NK-92 treated with Interleukin-12 subunit alpha and Interleukin-12 subunit beta, amount 100 ng/mL, for 24 hours (cell line): ENCODE measurements around the gene LY6G6F.

ENCODE experiments used
- DNase-seq: peaks from one replicate; lab custom pipeline; 2025; lab: John Stamatoyannopoulos, UW

The LY6G6F gene

DNA sequence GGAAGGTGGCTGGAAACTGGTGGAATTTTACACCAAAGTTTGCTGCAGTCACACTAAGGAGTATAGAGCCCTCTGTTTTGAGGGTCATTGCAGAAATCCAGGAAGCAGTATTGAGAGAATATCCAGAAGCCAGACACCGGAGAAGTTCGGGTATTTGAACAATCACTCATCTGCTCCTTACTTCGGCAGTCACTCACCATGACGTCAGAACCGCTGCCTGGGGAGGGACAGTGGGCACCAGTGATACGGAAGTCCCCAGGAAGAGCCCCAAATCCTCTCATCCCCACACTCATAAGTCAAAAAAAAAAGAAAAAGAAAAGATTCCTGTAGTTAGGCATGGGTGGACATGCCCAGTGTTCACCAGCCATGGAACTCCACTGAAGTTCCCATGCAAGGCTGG, 29.8 kb upstream of the LY6G6F start:
- no peak for DNase-seq

DNA sequence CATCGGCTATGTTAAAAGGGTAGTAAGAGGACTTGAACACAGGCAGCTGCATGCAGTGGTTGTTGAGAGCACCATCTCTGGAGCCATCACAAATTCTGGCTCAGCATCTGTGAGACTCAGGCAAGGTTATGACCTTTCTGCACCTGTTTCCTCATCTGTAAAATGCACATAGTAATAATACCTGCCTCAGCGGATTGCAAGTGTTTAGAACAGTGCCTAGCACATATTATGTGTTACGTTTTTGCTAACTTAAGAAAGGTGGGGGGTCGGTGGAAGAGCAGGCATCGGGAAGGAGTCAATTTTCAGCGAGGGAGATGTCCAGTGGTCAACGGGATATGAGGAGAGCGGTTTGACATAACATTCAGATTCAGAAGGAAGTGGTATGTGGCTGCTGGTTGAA, 28.7 kb upstream of the LY6G6F start:
- no peak for DNase-seq

DNA sequence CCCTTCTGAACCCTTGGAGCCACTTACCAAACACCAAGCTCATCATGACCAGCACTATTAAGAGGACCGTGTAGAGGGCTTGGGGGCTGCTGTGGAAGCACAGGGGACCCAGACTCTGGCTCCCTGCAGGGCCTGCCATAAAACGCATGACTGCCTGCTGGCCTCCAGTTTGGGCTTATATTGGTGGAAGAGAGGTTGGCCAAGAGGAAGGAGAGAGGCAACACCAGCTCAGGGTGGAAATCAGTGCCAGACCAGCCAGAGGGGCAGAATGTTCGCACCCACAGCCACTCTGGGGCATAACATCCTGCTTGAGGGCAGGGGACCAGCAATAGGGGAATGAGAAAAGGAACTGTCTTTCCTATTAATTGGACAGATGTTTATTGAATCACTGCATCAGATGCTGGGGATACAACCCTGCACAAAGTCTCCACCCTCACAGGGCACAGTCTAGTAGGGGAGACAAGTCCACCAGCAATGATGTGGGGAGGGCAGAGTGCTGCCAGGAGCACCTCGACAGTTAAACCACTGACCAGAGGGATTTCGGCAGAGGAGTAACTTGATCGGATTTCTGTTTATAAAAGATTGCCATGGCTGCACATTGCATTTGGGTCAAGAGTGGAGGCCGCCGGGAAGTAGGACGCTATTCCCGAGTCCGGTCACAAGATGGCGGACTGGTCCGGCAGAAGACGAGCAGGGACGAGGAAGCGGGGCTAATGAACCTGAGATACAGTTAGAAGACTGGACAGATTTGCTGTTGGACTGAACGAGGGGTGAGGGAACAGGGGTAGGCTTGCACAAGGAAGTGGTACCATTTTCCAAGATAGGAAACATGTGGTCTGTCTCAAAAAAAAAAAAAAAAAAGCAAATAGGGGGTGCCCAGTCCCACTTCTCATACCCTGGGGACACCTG, 26.2 kb upstream of the LY6G6F start, which contains the start of gene LY6G5C:
TSS of gene LY6G5C (minus strand) at position 842 of the 909 bp plus-strand sequence. CDS start at position 148, 694 bp downstream.
- no peak for DNase-seq

DNA sequence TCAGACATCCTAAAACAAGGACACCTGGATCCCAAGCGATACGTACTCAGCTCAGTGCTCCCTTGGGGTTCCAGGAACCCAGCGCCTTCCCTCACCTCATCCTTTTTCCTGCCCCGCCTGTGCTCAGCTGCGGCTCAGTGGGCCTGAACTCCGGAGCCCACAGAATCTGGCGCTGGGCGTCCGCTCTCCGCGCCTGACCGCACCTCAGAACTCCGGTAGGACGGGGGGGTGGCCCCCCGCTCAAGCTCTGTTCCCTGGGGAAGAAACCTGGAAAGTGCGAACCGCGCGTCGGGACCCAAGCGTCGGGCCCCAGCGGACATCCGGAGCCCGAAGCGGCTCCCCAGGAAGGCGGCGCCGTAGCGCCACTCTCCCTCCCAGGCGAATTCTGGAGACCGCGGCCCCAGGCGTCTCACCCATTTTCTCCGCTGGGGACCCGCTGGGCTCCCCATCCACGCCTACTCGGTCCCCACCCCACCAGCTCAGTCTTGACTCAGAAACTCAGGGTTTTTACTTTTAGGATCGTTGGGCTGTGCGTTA, 25.5 kb upstream of the LY6G6F start:
- no peak for DNase-seq

DNA sequence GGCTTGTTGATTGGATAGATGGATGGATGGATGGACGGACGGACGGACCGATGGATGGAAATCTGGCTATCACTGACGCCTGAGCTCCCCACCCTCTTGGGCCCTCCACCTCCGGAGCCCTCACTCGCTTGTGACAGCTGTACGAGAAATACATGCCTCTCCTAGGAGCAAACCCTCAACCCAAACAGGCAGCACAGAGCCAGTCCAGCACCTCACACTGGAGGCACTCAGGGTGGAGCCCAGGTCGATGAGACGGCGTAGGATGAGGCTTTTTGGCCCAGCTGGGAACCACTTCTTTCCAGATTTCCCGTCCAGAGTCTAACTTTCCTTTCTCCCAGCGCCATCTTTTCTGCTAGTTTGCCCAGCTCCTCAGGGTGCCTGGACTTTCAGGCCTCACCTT, 23.1 kb upstream of the LY6G6F start:
- no peak for DNase-seq

DNA sequence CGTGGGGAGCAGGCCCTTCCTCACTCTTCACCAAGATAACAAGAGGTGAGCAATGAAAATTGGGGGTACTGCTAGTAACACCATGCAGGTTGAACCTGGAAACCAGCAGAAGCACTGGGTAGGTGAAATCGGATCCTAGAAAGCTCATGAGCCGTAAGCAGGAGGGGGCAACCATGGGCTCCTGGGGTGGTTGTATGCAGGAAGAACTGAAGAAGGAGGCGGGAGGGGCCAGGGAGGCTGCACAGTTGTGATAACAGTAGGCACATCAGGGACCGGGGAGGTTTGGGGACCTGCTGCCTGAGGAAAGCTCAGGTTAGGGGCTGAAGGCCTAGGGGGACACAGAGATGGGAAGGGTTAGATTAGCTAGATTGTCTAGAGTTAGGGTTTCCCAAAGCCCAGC, 20.2 kb upstream of the LY6G6F start:
- no peak for DNase-seq

DNA sequence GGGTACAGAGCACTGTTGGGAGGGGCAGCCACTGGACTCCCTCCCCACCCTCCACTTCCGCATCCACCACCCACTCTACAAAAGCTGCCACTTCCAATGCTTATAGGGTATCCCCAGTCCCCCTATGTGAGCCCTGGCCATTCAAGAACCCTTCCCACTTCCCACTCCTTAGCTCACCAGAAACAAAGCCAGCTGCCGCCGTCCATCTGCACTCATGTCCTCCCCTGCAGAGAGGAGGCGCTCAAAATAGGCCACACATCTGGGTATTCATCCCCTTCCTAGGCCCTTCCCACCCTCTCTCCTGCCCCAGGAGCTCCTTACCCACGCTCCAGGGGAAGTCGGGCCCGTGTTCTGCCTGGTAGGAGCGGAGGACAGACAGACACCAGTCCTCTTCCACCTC, 19.3 kb upstream of the LY6G6F start:
- DNase-seq = no peak

DNA sequence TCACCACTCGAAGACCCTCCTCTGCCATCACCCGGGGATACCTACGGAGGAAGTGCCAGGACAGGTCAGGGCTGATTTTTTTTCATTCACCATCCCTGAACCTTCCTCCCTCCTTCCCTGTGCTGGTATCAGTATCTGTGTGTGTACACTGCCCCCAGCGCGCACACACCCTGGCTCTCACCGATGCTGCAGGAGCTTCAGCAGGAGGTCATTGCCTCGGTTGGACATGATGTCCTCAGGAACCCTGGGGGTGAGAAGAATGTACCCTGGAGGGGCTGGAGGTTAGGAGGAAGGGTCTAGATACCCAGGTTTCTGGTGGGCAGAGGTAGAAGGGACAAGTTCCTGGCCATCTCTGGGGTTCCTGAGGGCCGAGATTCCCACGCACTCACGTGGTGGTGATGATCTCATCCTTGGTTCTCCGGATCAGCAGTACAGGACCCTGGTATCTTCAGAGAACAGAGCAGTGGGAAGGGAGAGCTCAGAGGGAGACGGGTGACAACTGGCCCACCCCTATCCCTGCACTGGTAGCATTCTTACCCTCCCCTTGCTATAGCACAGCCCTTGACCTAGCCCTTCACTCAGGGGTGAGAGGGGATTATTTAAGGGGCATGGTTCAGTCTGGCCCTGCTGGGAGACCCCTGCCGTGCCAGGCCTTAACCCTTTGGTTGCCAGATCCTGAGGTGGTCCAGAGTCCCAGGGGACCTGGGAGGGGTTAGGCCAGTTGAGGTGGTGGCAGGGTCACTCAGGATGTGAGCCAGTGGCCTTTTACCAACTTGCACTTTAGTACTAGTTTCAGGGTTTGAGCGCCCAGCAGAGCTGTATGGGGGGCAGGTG, 18.6 kb upstream of the LY6G6F start:
- DNase-seq = no peak

DNA sequence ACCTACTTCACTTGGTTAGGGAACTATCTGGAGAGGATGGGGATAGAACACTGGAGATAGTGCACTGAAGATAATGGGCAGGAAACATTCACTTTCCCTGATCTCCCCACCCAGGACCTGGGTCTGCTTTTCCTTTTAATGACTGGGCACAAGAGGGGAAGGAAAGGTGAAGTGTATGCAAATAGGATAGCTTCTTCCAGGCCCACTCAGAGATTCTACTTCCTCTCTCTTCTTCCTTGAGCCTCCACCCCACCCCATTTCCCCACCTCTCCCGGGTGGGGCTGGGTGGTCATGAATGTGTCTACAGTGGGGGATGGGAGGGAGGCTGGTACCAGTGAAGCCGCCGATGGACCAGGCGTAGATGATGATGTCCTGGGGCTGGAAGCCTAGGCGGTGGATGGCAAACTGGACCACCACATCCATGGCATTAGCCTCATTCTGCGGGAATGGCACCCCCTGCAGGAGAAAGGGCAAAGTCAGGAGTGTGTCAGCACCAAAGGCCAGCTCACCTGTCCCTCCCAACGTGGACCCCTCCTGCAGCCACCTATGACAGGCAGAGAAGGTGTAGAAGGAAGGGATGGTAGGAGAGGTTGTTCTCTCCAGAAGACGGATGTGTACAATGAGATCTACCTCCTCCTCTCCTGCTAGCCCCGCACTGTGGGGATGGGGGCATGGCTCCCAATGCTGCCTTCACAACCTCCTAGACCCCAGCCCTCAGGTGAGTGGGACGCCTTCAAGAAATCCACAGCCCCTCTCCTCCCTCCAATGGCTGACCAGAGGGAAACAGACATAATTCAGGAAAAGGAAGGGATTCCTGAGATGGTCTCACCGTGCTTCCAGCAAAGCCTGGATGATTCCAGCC, 17.2 kb upstream of the LY6G6F start:
- no peak for DNase-seq

DNA sequence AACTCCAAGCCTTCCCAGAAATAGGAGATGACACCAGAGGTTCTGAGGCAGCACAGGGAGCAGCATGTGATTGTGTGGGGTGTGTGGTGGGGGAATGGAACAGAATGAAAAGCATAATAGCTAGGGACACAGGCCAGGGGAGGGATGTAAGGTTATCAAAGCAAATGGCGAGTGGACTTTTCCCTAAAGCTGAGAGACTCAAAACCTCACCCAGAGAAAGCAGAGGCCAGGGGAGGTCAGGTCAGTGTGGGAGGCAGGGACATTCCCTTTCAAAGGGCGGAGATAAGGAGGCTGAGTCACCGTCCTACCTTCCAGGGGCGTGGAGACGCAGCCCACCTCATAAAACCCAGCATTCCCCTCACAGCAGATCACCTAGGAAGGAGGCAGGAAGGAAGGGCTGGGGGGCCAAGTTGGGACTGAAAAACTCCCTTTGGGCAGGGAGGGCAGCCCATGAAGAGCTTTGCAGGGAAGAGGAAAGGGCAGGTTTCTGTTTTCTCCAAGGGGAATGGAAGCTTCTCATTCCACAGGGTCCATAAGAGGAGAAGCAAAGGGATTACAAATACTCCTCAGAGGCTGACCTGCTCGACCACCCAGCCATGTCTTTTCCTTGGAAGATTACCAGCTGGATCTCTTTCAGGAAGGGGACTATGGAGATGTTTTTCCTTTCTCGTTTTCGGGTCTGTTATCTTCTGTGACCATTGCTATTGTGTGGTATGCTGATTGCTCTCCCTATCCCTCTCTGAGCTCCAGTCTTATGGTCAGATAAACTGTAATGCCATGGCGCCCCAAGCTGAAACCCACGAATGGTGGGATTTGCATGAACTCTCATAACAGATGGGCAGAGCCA, 16.2 kb upstream of the LY6G6F start:
- no peak for DNase-seq

DNA sequence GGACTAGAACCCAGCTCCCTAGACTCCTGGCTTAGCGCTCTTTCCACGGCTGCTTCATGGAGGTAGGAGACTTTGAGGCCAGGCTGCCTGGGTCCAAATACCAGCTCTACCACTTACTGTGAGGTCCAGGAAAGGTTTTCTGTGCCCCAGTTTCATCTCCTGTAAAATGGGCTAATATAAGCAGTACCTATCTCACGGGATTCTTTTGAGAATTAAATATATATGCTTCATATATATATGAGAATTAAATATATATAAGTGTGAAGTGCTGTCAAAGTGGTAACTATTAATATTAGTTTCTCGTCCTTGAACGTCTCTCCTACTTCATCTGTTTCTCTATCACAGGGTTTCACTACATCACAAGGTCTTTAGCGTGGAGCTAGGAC, 15.6 kb upstream of the LY6G6F start:
- no peak for DNase-seq

DNA sequence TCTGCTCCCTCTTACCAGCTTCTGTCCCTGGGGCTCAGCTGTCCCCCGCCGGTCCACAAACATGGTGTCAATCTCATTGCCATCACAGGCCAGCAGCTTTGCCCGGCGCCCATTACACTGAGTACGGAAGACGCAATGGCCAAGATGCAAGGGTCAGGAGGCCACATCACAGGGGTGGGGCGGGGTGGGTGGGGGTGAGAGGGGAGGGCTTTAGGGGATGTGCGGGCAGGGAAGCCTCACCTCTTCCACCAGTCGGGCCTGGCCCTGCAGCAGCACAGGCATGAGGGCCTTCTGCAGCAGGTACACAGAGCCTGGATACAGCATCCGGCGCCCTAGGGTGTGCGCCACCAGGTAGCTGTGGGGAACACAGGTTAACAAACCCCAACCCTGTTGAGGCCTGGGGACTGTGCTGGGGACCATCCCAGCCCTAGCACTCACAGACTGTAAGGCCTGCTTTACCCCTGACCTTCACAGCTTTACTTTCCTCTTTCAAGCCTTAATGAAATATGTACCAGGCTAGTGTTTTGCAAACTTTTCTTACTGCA, 15.0 kb upstream of the LY6G6F start:
- DNase-seq = no peak

DNA sequence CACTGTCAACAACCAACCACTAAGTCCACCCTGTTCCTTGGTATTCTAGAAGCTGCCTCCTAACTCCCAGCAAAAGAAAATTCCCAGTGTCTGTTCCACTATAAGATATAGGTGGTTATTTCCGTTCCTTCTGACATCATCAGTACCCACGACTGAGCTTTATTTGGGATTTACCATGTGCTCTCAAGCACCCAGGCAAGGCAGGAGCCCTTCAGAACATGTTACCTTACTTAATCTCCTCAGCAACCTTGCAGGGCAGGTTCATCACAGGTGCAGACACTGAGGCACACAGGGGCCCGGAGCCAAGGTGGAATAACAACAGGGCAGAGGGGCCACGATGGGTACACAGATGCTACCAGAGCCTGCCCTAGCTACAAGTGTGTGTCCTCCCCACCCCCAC, 14.3 kb upstream of the LY6G6F start:
- no peak for DNase-seq

DNA sequence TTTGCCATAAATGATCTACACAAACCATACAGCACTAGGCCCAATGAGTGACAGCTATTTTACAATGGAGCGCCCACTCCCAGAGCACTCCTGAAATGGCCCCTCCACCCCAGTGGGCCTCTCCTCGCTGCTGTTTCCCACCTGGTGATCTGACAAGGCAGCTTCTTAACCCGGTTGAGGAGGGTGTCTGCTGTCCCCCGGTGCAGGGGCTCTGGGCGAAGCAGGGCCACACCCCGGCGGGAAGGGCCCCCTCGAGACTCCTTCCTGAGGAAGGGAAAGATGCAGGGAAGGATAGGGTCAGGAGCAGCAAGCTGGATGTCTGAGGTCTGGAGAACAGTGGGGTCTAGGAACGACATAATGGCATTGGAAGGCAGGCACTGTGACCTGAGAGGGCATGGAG, 13.8 kb upstream of the LY6G6F start:
- no peak for DNase-seq

DNA sequence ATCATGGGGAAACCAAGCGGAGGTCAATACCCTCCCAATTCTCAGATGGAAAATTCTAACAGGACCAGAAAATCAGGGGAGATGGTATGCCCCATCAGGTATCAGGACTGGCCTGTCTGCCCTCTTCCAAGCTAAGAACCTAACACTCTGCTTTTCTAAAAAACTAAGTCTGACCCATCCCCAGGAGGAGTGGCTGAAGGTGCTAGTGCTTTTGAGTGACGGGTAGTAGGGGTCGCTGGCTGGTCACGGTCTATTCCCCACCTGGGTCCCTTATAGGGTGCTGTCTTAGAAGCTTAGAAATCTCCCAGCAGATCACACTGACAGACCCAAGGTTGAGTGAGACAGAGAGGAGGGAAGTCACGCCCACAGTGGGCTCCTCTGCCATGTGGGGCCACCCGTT, 13.1 kb upstream of the LY6G6F start:
- DNase-seq = no peak

DNA sequence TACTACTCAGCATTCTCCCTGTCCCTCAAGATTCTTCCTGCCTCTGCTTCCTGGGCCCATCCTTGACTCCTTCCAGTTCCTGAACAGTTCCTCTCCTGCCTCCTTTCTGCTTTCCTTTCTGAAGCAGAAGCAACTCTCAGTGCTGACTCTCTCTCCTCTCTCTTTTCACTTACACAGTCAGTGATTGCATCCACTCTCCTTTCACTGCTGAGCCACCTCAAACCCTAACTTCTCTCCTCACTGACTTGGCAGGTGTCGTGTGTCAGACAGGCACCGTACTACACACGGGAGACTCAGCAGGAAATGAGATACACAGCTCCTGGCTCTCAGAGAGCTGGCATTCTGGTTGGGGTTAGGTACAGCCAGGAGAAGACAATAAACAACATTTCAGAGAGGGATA, 9.1 kb upstream of the LY6G6F start:
- DNase-seq = no peak

DNA sequence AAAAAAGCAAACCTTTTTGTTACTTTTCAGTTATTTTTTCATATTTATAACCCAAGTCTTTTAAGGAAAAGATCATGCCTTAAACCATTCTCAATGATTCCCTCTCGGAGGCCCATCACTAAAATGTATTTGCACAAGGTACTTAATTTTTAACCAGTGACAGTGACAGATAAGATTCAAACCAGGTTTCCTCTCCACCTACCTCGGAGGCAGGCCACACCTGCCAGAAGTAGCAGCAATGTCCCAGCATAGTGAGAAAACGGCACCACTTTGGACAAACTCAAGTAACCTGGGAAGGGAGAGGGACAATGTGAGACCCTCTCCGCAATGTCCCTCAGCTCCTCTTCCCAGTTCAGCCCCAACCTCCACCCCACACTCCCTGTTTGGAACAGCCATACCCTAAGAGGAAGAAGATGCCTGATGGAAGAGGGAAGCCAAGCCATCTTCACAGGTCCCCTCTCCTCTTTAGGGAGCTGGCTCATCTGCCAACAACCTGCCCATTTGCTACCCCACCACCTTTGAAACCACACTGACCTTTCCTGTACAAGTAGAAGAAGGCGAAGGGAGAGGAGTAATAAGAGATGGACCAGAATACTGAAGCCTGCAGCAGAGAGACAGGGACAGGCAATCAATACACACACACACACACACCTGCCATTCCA, 5.8 kb upstream of the LY6G6F start:
- DNase-seq = no peak

DNA sequence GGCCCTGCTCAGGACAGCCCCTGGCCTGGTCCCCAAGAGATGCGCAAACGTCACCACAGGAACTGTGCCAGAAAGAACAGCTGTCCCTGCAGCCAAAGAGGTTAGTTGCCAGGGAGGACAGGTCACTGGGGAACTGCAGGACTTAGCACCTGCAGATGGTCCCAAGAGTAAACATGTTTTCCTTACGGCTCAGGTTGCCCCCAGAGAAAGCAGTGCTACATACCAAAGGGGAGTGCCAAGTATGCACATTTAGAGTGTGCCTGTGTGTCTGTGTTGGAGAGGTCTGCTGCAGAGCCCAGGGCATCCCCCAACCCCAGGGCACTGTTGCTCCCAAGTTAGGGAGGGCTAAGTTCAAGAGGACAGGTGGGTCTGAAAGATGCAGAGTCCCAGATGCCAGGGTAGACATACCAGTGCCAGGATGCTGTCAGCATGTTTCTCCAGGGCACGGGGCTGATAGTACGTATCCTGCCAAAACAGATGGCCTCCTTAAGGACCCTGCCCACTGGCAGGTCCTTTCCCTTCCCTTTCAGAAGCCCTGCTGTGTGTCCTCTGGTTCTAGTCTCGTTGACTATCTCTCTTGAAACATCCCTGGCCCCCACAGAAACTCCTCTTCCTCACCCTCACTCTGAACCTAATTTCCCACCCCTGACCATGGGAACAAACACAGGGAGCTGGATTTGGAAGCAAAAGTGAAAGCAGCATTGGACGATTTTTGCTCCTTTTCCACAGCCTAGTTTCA, 4.8 kb upstream of the LY6G6F start:
- DNase-seq = no peak

DNA sequence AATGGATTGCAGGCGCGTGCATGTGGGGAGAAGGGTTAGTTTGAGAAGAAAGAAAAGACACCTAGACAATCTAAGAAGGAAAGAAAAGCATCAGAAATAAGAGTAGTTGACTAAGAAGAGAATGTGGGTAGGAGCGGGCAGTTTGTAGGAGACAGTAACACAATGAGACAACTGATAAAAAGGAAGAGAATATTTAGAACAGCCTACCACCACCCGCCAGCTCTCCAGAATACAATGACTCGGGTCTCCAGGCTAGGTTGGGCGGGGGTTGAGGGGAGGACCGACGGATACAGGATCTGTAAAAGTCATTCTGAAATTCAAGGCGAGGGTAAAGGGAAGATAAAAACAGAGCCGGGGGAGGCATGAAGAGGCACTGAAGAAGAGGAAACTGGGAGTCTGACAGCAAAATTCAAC, 4.3 kb upstream of the LY6G6F start:
- no peak for DNase-seq
